Endothelial cell of hepatic sinusoid (primary cell): ENCODE data around the gene TIA1.

Source experiments
- in situ Hi-C: cut with HindIII; loops from 2 replicates; pipeline ENCODE4 v1.10.0; 2017; ENCODE audit warnings: low sequenced_read_pairs

TIA1 gene

DNA sequence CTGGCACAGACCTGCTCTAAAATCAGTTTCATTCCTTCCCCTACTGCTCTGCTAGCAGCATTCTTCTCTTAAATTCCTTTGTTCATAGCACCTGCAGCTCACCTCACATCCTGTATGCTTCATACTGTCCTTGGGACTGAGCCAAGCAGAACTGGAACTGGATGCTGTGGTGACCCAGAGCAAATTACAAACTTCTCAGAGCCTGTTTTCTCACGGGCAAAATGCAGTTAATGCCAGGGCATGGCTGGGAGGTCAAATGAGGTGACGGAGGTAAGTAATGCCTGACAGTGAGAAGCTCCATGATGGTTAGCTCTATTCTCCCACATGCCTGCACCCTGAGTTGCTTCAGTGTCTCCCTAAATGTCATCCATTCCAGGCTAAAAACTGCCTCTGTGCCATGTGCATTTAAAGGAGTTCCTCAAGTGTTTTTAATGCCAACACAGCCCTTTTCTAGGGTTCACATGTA is 87.3 kb downstream of the TIA1 start:
- in situ Hi-C loops: no loop called here

DNA sequence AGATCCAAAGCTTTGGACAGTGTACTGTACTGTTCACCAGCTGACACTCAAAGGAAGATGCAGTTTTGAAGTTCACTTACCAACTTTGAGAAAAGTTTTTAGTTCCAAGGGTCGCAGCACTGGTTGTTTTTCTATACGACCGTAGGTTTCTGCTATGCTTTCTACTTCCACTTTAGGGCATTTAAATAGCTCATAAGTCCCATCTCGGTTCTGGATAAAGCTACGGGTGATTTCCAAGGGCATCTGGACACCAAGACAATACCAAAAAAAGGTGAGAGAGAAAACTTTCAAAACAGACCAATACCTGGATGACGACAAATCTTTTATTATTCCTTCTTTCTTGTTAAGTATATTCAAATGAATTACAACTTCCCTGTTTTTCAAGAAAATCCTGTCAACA is 87.9 kb downstream of the TIA1 start:
- in situ Hi-C loops: no loop called here
